Measurements from ENCODE around the gene CAPN13. TPM values are rescaled to one million over a fixed set of nuclear protein-coding genes. Genes with fewer than 3 reads are reported as not detected.

The CAPN13 gene
- total RNA-seq, 1 experiment from 2014 or later, result not detected

DNA sequence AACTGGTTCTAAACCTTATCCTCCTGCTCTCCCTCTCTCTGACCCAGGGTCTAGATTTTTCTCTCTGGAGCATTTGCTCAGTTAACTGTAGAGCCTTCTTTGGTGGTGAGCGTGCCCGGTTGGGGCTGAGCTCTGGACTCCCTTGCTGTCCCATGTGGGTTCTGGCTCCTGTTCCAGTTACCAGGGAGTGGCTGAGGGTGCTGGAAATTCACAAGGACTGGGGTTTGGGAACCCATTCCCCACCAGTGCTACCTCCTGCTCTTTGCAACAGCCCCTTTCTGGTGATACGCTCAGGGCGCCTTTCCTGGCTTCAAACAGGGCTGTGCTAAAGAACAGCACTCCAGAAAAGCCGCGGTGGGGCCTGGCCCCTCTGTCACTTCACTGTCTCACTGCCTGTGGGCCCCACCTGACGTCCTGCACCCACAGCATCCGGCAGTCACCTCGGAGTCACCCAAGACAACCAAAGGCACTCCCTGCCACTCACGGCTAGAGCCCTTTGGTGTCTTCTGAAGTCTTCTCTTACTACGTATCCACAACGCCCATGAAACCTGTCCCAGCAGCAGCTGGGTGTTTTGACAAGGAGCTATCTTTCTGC, 41.3 kb downstream of the CAPN13 start:
- no peaks in the 10 kb centered on the region for H3K4me1 ChIP-seq (ENCODE audit: control insufficient read depth, insufficient read depth, low read length)
- H3K4me3 ChIP-seq (ENCODE audit: low read depth in 2 of 2, low read length in 2 of 2), result no peak overlapping the region
- no peaks in the 10 kb centered on the region for H3K9me3 ChIP-seq (ENCODE audit: control insufficient read depth, insufficient read depth, low read depth, low read length)
- H3K36me3 ChIP-seq (ENCODE audit: control insufficient read depth, insufficient read depth, low read length), result no peaks in the 10 kb centered on the region
- ATAC-seq, result no peak
- H3K27ac ChIP-seq (ENCODE audit: low read length), result no peak overlapping the region
- DNase-seq (ENCODE audit: low read depth, low spot score), result no peak
- peaks cover 11% of the 10 kb centered on the region for H3K27me3 ChIP-seq (ENCODE audit: control insufficient read depth, insufficient read depth, low read length)
- POLR2A ChIA-PET, result no interaction called here
- BruUV-seq (replicated peaks), result no TSS peak
- intact Hi-C loops (cut with micrococcal nuclease; ENCODE audit: unreplicated experiment) (no loop called here), in situ Hi-C loops (cut with HindIII; ENCODE audit: low pct_unique_long_range_greater_than_20kb, low sequenced_read_pairs) (no loop called here)
- no peak for TF ChIP-seq TCF7L2 (IDR thresholded peaks at IDR 0.05; ENCODE audit: low read depth, low read length)
- TF ChIP-seq SIN3A (IDR thresholded peaks at IDR 0.05; ENCODE audit: borderline replicate concordance, insufficient read depth, low read depth, low read length), result no peak
- CTCF ChIA-PET, result no interaction called here

DNA sequence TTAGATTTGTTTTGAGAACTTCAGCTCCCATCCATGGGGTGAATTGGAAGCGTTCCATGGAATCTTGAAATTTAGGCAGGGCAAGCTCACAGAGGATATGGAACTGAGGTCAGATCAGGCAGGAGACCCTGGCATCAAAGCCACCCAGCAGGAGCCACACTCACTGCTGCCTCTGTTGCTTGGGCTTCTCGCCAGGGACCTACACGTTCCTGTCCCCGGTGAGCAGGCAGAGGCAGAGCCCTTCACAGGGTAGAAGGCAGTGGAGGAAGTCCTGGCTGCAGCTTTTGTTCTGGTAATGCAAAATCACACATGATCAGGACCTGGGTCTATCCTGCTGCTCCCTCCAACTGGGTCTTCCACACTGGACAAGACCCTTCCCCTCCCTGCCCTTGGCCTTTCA, 42.1 kb downstream of the CAPN13 start:
- H3K36me3 ChIP-seq (ENCODE audit: control insufficient read depth, insufficient read depth, low read length), result no peaks in the 10 kb centered on the region
- peaks cover 10% of the 10 kb centered on the region for H3K27me3 ChIP-seq (ENCODE audit: control insufficient read depth, insufficient read depth, low read length)
- DNase-seq (ENCODE audit: low read depth, low spot score), result no peak
- ChIA-PET CTCF (no interaction called here), POLR2A (no interaction called here)
- H3K4me1 ChIP-seq (ENCODE audit: control insufficient read depth, insufficient read depth, low read length), result no peaks in the 10 kb centered on the region
- H3K9me3 ChIP-seq (ENCODE audit: control insufficient read depth, insufficient read depth, low read depth, low read length), result no peaks in the 10 kb centered on the region
- no peak overlapping the region for H3K4me3 ChIP-seq (ENCODE audit: low read depth in 2 of 2, low read length in 2 of 2)
- in situ Hi-C loops (cut with HindIII; ENCODE audit: low pct_unique_long_range_greater_than_20kb, low sequenced_read_pairs), result no loop called here
- ATAC-seq, result no peak
- BruUV-seq (replicated peaks), result no TSS peak
- no peak for TF ChIP-seq SIN3A (IDR thresholded peaks at IDR 0.05; ENCODE audit: borderline replicate concordance, insufficient read depth, low read depth, low read length)
- TF ChIP-seq, protein P1, sequence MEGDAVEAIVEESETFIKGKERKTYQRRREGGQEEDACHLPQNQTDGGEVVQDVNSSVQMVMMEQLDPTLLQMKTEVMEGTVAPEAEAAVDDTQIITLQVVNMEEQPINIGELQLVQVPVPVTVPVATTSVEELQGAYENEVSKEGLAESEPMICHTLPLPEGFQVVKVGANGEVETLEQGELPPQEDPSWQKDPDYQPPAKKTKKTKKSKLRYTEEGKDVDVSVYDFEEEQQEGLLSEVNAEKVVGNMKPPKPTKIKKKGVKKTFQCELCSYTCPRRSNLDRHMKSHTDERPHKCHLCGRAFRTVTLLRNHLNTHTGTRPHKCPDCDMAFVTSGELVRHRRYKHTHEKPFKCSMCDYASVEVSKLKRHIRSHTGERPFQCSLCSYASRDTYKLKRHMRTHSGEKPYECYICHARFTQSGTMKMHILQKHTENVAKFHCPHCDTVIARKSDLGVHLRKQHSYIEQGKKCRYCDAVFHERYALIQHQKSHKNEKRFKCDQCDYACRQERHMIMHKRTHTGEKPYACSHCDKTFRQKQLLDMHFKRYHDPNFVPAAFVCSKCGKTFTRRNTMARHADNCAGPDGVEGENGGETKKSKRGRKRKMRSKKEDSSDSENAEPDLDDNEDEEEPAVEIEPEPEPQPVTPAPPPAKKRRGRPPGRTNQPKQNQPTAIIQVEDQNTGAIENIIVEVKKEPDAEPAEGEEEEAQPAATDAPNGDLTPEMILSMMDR (IDR thresholded peaks at IDR 0.05), result no peak
- TF ChIP-seq, protein P2, sequence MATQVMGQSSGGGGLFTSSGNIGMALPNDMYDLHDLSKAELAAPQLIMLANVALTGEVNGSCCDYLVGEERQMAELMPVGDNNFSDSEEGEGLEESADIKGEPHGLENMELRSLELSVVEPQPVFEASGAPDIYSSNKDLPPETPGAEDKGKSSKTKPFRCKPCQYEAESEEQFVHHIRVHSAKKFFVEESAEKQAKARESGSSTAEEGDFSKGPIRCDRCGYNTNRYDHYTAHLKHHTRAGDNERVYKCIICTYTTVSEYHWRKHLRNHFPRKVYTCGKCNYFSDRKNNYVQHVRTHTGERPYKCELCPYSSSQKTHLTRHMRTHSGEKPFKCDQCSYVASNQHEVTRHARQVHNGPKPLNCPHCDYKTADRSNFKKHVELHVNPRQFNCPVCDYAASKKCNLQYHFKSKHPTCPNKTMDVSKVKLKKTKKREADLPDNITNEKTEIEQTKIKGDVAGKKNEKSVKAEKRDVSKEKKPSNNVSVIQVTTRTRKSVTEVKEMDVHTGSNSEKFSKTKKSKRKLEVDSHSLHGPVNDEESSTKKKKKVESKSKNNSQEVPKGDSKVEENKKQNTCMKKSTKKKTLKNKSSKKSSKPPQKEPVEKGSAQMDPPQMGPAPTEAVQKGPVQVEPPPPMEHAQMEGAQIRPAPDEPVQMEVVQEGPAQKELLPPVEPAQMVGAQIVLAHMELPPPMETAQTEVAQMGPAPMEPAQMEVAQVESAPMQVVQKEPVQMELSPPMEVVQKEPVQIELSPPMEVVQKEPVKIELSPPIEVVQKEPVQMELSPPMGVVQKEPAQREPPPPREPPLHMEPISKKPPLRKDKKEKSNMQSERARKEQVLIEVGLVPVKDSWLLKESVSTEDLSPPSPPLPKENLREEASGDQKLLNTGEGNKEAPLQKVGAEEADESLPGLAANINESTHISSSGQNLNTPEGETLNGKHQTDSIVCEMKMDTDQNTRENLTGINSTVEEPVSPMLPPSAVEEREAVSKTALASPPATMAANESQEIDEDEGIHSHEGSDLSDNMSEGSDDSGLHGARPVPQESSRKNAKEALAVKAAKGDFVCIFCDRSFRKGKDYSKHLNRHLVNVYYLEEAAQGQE (IDR thresholded peaks at IDR 0.05; ENCODE audit: insufficient read depth in 1 of 2, low read depth in 2 of 2, low read length in 1 of 2), result no peak
- H3K27ac ChIP-seq (ENCODE audit: low read length), result no peak overlapping the region
- intact Hi-C loops (cut with micrococcal nuclease; ENCODE audit: unreplicated experiment), result no loop called here

DNA sequence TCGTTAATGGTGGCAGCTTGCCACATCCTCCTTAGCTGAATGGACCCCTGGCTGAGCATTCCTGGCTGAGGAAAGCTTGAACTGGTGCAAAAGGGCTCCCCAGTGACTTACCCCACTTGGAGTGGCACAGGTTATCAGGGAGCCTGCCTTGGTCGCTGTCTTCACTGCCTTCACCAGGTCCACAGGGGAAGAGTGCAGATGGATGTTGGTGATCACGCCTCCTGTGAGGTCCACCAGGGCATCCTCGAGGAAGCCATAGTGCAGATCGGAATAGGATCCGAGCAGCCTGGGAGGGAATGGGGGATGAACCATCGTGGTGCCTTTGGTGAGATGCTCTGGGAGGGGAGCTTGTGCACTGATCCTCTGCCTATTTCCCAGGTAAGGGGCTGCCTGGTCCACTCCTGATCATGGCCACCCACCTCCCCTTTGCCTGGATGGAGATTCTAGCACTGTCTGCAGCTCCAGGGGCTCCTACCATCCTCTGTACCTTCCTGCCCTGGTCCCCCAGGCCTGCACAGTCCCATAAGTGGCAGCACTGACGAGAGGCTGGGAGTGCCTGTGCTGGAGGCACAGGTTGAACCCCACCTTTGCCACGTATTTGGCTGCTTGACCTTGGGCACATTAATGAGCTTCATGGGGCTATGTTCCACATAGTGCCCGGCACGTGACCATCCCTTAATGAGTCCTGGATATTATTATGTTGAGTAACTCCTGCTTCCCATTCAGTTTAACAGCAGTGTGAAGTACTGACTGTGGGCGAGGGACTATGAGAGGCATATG, 43.0 kb downstream of the CAPN13 start:
- H3K36me3 ChIP-seq (ENCODE audit: control insufficient read depth, insufficient read depth, low read length), result no peaks in the 10 kb centered on the region
- intact Hi-C loops (cut with micrococcal nuclease; ENCODE audit: unreplicated experiment), result no loop called here
- no peak overlapping the region for H3K4me3 ChIP-seq (ENCODE audit: low read depth in 2 of 2, low read length in 2 of 2)
- H3K27me3 ChIP-seq (ENCODE audit: control insufficient read depth, insufficient read depth, low read length), result peaks cover 13% of the 10 kb centered on the region
- H3K4me1 ChIP-seq (ENCODE audit: control insufficient read depth, insufficient read depth, low read length), result no peaks in the 10 kb centered on the region
- no peaks in the 10 kb centered on the region for H3K9me3 ChIP-seq (ENCODE audit: control insufficient read depth, insufficient read depth, low read depth, low read length)
- DNase-seq (ENCODE audit: low read depth, low spot score), result no peak
- no TSS peak for BruUV-seq (replicated peaks)
- in situ Hi-C loops (cut with HindIII; ENCODE audit: low pct_unique_long_range_greater_than_20kb, low sequenced_read_pairs), result no loop called here
- H3K27ac ChIP-seq (ENCODE audit: low read length), result no peak overlapping the region
- no peak for ATAC-seq
- ChIA-PET CTCF (no interaction called here), POLR2A (no interaction called here)
- TF ChIP-seq POLR2AphosphoS5 (IDR thresholded peaks at IDR 0.05; ENCODE audit: low read depth, low read length) (no peak), TCF7L2 (IDR thresholded peaks at IDR 0.05; ENCODE audit: low read depth, low read length) (no peak), SIN3A (IDR thresholded peaks at IDR 0.05; ENCODE audit: borderline replicate concordance, insufficient read depth, low read depth, low read length) (no peak)
- TF ChIP-seq, protein P2 (IDR thresholded peaks at IDR 0.05; ENCODE audit: insufficient read depth in 1 of 2, low read depth in 2 of 2, low read length in 1 of 2), result no peak
- TF ChIP-seq, protein P1 (IDR thresholded peaks at IDR 0.05), result no peak
